Embryonic facial prominence (tissue), 1 donor: Measurements from ENCODE around the gene ARAP3.

Experiments
- DNase-seq: peaks from one replicate; pipeline ENCODE4 v3.0.0-alpha.2; 2016; ENCODE audit errors: extremely low spot score

Gene ARAP3

DNA sequence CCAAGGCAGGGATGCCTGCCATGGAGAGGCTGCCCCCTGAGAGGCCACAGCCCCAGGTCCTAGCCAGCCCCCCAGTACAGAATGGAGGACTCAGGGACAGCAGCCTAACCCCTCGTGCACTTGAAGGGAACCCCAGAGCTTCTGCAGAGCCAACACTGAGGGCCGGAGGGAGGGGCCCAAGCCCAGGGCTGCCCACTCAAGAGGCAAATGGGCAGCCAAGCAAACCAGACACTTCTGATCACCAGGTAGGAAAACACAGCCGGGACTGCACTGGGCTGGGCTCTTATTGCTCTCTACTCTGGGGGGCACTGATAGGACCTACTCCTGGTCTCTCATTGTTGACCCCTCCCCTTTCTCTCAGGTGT is 42.0 kb downstream of the ARAP3 start:
- no peak for DNase-seq

DNA sequence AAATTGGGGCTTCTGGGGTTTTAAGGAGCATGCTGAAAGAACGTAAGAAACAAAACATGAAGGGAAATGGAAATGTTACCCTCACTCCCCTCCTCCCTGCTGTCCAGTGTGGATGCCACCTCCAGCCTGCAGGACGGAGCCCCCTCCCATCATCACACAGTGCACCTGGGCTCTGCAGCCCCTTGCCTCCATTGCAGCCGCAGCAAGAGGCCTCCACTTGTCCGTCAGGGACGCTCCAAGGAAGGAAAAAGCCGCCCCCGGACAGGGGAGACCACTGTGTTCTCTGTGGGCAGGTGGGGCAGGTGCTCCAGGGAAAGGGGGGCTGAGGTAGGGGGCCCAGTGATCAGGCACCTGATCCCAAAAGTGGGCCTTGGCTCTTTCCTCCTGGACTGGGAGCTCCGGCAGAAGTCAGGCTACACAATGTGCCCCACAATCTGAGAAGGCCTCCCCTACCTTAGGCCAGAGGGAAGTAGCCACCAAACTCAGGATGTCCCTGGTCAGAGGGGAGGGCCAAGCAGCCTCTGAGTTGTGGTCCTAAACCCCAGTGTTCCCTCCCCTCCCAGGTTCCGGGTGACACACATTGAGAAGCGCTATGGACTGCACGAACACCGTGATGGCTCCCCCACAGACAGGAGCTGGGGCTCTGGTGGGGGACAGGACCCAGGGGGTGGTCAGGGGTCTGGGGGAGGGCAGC is 42.5 kb downstream of the ARAP3 start:
- no peak for DNase-seq

GRCh38 chr5:141638771-141639170 is 43.3 kb downstream of the ARAP3 start:
- no peak for DNase-seq

- no peak for DNase-seq
These were observed 44.1 kb downstream of the ARAP3 start for GRCh38 chr5:141637767-141638419.

DNA sequence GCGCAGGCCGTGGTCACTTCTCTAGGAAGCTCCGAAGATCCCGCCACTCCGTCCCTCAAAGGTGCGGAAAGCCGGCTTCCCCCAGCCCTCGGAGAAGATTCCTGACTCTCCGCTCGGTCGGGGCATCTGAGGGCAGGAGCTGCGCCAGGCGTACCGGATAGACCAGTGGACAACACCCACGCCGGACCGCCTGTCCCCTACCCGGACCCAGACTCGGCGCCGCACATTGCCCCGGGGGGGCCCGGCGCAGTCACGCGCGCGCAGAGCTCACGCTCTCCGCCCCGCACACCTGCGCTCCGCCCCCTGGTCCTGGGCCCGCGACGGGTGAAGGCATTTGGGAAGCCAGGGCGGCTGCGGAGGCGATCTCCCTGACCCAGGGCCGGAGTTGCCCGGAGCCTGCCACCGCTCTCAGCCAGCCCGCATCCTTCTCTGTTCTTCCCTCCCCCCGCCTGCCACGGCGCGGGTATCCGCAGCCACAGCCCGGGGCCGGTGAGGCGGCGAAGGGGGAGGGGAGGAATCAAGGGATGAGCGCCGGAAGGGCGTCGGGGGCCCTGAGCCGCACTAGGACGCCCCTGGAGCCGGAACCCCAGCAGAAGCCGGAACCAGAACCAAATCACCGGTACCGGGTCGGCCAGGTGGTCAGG is 44.8 kb downstream of the ARAP3 start:
- no peak for DNase-seq

DNA sequence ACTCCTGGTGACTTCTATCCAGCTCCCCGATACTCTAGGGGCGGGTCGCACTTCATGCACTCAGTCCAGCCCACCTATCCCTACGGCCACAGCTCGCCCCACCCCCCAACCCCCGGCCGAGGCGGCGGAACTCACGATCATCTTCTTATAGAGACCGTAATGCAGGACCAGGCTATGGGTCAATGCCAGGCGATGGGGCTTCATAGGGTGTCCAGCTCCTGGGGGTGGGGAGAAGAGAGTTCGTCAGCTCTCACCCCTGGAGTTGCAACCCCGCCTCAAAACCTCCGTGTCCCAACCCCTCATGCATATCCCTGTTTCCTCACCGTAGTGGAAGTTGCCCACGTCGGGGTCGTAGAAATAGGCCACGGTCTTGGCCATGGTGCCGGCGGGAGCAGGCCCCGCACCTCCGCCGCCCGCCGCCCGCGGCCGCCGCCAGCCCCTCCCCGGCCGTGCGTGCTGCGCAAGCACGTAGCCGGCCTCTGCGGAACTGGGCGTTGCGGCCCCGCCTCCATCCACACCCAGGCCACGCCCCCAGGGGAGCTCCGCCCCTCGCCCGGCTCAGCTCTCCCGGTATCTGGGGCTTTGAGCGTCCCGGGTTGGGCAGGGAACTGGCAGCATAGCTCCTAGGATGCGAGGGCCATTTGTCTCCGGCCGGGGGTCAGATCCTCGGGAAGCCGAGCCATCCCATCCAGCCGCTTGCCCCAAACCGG is 45.5 kb downstream of the ARAP3 start, which contains the start of the genes HDAC3 and RELL2:
Gene HDAC3 (minus strand): TSS at position 437 of the 710 bp plus-strand sequence. CDS start 59 bp downstream, at position 378.
Gene RELL2 (plus strand): TSS at position 585 of the 710 bp plus-strand sequence. CDS start 1,229 bp downstream, outside the sequence.
- peak; percentile 79 for DNase-seq

DNA sequence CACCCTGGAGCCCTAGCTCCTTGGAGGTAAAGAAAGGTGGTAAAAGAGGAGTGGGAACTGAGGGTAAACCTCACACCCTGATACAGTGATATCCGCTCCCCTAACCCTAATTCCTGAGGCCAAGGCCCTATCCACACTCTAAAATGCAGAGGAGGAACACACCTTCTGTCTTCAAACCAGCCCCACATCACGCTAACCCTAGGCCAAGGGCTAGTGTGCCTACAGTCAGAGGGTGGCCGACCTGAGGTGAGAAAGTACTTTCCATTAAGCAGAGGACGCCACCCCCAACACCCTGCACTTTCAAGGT is 46.0 kb downstream of the ARAP3 start:
- DNase-seq: no peak

DNA sequence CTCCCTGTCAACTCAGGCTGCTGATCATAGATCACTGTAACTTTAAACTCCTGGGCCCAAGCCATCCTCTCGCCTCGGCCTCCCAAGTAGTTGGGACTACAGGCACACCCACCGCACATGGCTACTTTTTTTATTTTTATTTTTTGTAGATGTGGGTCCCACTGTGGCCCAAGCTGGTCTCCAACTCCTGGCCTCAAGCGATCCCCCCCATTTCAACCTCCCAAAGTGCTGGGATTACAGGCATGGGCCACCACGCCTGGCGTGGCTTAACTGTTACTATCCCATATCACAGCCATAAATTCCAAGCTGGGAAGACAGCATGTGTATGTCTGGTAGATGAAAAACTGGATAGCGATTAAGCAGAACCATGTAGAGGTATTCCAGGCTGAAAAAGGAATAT is 46.4 kb downstream of the ARAP3 start:
- no peak for DNase-seq

GRCh38 chr5:141634720-141635119 is 47.3 kb downstream of the ARAP3 start:
- DNase-seq: no peak

DNA sequence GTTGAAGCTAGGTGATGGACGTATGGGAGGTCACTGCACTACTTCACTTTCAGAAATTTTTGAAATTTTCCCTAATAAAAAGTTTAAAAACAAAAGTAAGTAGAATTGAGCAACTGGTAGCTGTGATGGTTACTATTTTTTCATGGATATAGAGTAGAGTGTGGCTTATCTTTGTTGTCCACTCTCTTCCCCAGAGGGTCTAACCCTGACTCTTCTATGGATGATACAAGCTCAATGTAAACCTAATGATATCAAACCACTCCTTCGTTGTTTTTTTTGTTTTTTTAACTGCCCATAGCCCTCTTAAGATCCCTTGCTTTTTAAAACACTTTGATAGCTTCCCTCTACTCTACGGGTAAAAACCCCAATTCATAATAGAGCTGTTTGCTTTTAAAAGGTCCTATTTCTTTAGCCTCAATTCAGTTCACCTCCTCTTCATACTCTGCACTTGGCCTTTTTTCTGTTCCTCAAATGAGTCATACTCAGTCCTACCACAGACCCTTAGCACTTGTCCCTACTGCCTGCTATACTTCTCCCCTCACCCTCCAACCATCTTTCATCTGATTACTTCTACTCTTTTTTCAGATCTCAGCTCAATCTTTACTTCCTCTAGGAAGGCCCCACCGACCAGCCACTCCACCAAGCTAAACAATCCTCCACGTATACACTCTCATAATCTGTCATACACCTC is 48.0 kb downstream of the ARAP3 start:
- no peak for DNase-seq

GRCh38 chr5:141632650-141633049 is 49.4 kb downstream of the ARAP3 start:
- DNase-seq: no peak

DNA sequence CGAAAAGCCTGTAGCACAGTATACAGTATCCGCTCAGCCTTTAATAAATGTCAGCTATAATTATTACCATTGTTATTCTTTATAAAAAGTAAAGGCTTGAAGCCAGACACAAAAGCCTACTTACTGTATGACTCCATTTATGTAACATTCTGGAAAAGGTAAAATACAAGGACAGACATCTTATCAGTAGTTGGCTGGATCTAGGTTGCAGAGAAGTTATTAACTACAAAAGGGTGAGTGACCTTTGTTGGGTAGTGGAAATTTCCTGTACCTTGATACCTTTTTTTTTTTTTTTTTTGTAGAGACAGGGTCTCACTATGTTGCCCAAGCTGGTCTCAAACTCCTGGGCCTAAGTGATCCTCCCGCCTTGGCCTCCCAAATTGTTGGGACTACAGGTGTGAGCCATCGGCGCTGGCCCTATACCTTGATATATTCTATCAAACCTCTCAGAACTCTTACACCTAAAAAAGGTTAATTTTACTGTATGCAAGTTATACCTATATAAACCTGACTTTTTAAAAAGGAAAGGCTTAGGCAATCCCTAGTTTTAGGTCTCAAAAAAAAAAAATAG is 51.4 kb downstream of the ARAP3 start:
- DNase-seq: no peak

GRCh38 chr5:141628175-141628788 is 53.7 kb downstream of the ARAP3 start:
- DNase-seq: no peak

DNA sequence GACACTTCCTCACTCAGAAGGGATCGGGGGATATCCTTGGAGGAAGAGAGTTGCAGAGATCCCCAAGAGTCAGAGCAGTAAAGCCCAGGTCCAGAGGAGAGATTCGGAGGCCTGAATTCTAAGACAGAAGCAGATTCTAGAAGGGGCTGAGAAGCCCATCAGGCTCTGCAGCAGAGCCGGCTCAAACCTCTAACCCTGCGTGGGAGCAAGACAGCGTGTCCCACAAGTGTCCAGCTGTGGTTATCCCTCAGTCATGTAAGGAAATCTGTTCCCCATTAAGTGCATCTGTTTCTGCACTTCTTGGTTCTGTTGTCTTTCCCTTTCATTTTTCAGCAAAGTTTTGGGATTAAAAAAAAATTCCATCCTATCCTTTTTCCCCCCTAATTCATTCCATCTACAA is 58.4 kb downstream of the ARAP3 start:
- DNase-seq: no peak

GRCh38 chr5:141623186-141623585 is 58.8 kb downstream of the ARAP3 start:
- no peak for DNase-seq

GRCh38 chr5:141618804-141619554 is 63.1 kb downstream of the ARAP3 start, which contains the start of gene DIAPH1:
Gene DIAPH1 (minus strand): TSS chr5:141619000. CDS start chr5:141618914, 86 bp downstream.
- DNase-seq: peak; percentile 89

- no peak for DNase-seq
These were observed 63.8 kb downstream of the ARAP3 start for GRCh38 chr5:141618030-141618803.

DNA sequence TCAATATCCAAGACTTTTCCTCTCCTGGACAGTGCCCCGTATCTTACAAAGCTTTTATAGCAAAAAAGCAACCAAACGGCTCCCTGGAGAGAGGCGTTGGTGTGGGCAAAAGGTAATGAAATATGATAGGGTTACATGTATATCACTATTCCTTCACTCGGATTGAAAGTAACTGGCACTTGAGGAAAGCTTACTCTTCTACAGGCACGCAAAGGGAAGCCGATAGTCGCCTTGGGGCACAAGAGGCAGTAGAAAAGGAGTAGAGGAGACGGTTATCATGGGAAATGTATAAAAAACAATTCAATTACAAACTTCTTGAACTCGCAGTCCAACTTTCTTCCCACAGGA is 64.4 kb downstream of the ARAP3 start:
- no peak for DNase-seq

DNA sequence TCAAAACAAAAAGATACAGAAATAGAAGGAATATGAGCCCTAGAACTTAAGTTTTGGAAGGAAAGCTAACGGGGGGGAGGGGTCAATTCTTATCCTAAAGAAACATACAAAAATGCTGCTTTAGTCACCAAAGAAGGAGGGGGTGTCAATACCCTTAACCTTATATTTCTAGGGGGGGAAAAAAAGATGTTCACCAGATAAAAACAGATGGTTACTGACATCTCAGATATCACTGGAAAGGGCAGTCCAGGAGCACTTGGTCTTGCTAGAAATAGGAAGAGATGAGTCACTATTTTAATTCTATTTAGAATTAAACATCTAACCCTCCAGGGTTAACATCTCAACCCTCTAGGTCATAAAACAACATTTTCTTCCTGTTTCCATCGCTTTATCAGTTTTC is 64.9 kb downstream of the ARAP3 start:
- DNase-seq: no peak
